CD14-positive monocyte (primary cell): ENCODE results near the gene KRTAP23-1. TPM values are rescaled to one million over a fixed set of nuclear protein-coding genes. Genes with fewer than 3 reads are reported as not detected.

ENCODE experiments used
- DNase-seq, 3 donors: peaks; one replicate each; pipeline ENCODE4 v3.0.0-alpha.2; 2011 to 2022
- H2AFZ ChIP-seq: 2 replicates; pipeline ENCODE4 v1.6.0; 2012; ENCODE audit warnings: mild to moderate bottlenecking, low read depth, low read length, inconsistent platforms; ENCODE audit not compliant: insufficient read depth, poor library complexity, severe bottlenecking
- H3K27ac ChIP-seq, 2 donors: 1 replicate in 1 of 2; 2 replicates in 1 of 2; pipeline ENCODE4 v1.5.1; 2012 to 2013; ENCODE audit warnings: low read length in 2 of 2, control low read depth in 1 of 2, inconsistent platforms in 1 of 2, low read depth in 1 of 2, mild to moderate bottlenecking in 1 of 2
- H3K27me3 ChIP-seq, 2 donors: one replicate each; pipeline versions ENCODE4 v1.6.0 to v1.6.1; 2011 to 2013; ENCODE audit warnings: low read length in 2 of 2; ENCODE audit not compliant: control insufficient read depth in 2 of 2, insufficient read depth in 2 of 2
- H3K36me3 ChIP-seq, 2 donors: replicated peaks in 1 of 2; 1 replicate in 1 of 2; 2 replicates in 1 of 2; pipeline versions ENCODE4 v1.5.1 to v1.6.1; 2012 to 2013; ENCODE audit warnings: low read length in 2 of 2, control low read depth in 1 of 2, inconsistent platforms in 1 of 2, mild to moderate bottlenecking in 1 of 2; ENCODE audit not compliant: insufficient read depth in 2 of 2, control insufficient read depth in 1 of 2
- H3K4me1 ChIP-seq, 2 donors: 1 replicate in 1 of 2; 2 replicates in 1 of 2; pipeline versions ENCODE4 v1.5.1 to v1.6.1; 2012 to 2013; ENCODE audit warnings: low read length in 2 of 2, control low read depth in 1 of 2, inconsistent platforms in 1 of 2, mild to moderate bottlenecking in 1 of 2, moderate library complexity in 1 of 2; ENCODE audit not compliant: insufficient read depth in 2 of 2, control insufficient read depth in 1 of 2
- H3K4me2 ChIP-seq: replicated peaks from 2 replicates; pipeline ENCODE3; 2012; ENCODE audit warnings: low read length, moderate library complexity, mild to moderate bottlenecking; ENCODE audit not compliant: poor library complexity, severe bottlenecking; ENCODE audit errors: extremely low read depth
- H3K4me3 ChIP-seq, 3 experiments: fragments of 200-600 bp in 1 of 3; sonication (generic) in 1 of 3; replicated peaks in 1 of 3; 1 replicate in 2 of 3; 2 replicates in 1 of 3; pipeline ENCODE4 v1.5.1; 2011 to 2013; ENCODE audit warnings: low read length in 3 of 3, mild to moderate bottlenecking in 3 of 3, control low read depth in 2 of 3, low read depth in 2 of 3, inconsistent platforms in 1 of 3, moderate library complexity in 1 of 3
- H3K79me2 ChIP-seq: 2 replicates; pipeline ENCODE4 v1.6.0; 2012; ENCODE audit warnings: mild to moderate bottlenecking, control low read depth, inconsistent platforms, low read length, moderate library complexity; ENCODE audit not compliant: insufficient read depth
- H3K9ac ChIP-seq: 2 replicates; pipeline ENCODE4 v1.6.0; 2017; ENCODE audit warnings: low read length, mild to moderate bottlenecking; ENCODE audit not compliant: insufficient read depth, poor library complexity, severe bottlenecking
- H3K9me3 ChIP-seq, 2 donors: replicated peaks in 1 of 2; 1 replicate in 1 of 2; 2 replicates in 1 of 2; pipeline versions ENCODE4 v1.5.1 to v1.6.1; 2012 to 2013; ENCODE audit warnings: low read length in 2 of 2, control low read depth in 1 of 2; ENCODE audit not compliant: control insufficient read depth in 1 of 2, insufficient read depth in 1 of 2
- H4K20me1 ChIP-seq: 2 replicates; pipeline ENCODE4 v1.6.0; 2012; ENCODE audit warnings: mild to moderate bottlenecking, low read length, control low read depth, moderate library complexity; ENCODE audit not compliant: insufficient read depth
- H3K27ac Mint-ChIP-seq, 7 donors: one replicate each; pipeline ENCODE4 v1.8.0; 2020; ENCODE audit warnings: mild to moderate bottlenecking in 7 of 7, mixed read lengths in 7 of 7, moderate library complexity in 6 of 7, inconsistent platforms in 2 of 7
- H3K27me3 Mint-ChIP-seq, 3 donors: one replicate each; pipeline ENCODE4 v1.8.0; 2021 to 2022; ENCODE audit warnings: low read depth in 3 of 3, mild to moderate bottlenecking in 3 of 3, mixed read lengths in 3 of 3, moderate library complexity in 3 of 3, inconsistent platforms in 1 of 3
- H3K36me3 Mint-ChIP-seq, 2 donors: one replicate each; pipeline ENCODE4 v1.8.0; 2020; ENCODE audit warnings: mixed read lengths in 2 of 2, inconsistent platforms in 1 of 2, mild to moderate bottlenecking in 1 of 2
- H3K4me1 Mint-ChIP-seq: one replicate; pipeline ENCODE4 v1.8.0; 2020; ENCODE audit warnings: mild to moderate bottlenecking, mixed read lengths
- H3K4me3 Mint-ChIP-seq, 2 donors: one replicate each; pipeline ENCODE4 v1.8.0; 2020; ENCODE audit warnings: mild to moderate bottlenecking in 2 of 2, mixed read lengths in 2 of 2, moderate library complexity in 1 of 2
- H3K9me3 Mint-ChIP-seq, 7 donors: one replicate each; pipeline ENCODE4 v1.8.0; 2020 to 2022; ENCODE audit warnings: mixed read lengths in 7 of 7, mild to moderate bottlenecking in 6 of 7, moderate library complexity in 6 of 7, inconsistent platforms in 2 of 7
- CTCF ChIP-seq: fragments of 200-600 bp; IDR thresholded peaks from one replicate; pipeline ENCODE4 v1.8.0; 2022; ENCODE audit warnings: antibody characterized with exemption, mild to moderate bottlenecking
- WGBS: methylation state at CpG from one replicate; pipeline ENCODE4 v1.1.5; 2013; ENCODE audit warnings: missing lambda C conversion rate; ENCODE audit not compliant: insufficient coverage; 5-methylcytosine and 5-hydroxymethylcytosine counted together
- intact Hi-C, 2 donors: fragments of 100-400 bp; cut with micrococcal nuclease; formaldehyde crosslinking; loops; one replicate each; pipeline versions ENCODE4 v1.15.0 to v1.15.1; 2023
- polyA plus RNA-seq, 3 donors: library from polyadenylated mRNA; depleted of rRNA in 1 of 3; unstranded in 2 of 3; stranded (reverse) in 1 of 3; fragments of 300-500 nt in 2 of 3; fragments of >200 nt in 1 of 3; fragmentation: Illumina TruSeq in 2 of 3; gene quantifications; 1 replicate in 2 of 3; 2 replicates in 1 of 3; pipeline ENCODE4 v1.2.3, GENCODE V29; 2012 to 2021

Gene KRTAP23-1
- polyA plus RNA-seq, 3 donors, result not detected

DNA sequence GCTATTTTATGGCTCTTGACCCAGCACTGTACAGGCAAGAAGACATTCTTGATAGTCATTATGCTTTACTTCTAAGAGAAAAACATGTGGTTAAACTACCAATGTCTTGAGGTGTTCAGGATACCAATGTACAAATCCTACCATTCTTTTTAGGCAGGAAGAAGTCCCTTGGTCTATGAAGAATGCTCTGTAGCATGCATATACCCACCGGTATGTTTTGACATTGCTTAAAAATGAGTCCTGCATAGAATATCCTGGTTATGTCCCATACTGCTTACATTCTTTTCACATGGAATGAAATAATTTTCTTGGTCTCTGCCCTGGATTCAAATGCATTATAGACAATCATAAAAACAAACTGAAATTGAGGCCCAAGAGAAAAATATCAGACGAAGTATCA, 15.7 kb downstream of the KRTAP23-1 start:
- WGBS, result 80% methylated on average over 1 of the region's 2 CpGs
- Histone ChIP-seq H3K4me3 (no peak overlapping the region), H3K4me2 (no peak overlapping the region), H2AFZ (no peak overlapping the region), H3K9ac (no peak overlapping the region), H4K20me1 (no peaks in the 10 kb centered on the region), H3K36me3 (no peaks in the 10 kb centered on the region), H3K79me2 (no peaks in the 10 kb centered on the region), H3K4me1 (no peaks in the 10 kb centered on the region), H3K27ac (no peak overlapping the region), H3K27me3 (no peaks in the 10 kb centered on the region), H3K9me3 (peaks cover 0 to 3% of the 10 kb centered on the region in 2 donors)
- no peak for DNase-seq
- H3K36me3 Mint-ChIP-seq, result no peaks in the 10 kb centered on the region
- TF ChIP-seq CTCF, result no peak
- peaks cover 0 to 3% (median 2%) of the 10 kb centered on the region in 7 donors for H3K9me3 Mint-ChIP-seq
- H3K4me1 Mint-ChIP-seq, result no peaks in the 10 kb centered on the region
- H3K4me3 Mint-ChIP-seq, result no peak overlapping the region
- peaks cover 0 to 2% (median 0%) of the 10 kb centered on the region in 3 donors for H3K27me3 Mint-ChIP-seq
- intact Hi-C loops, result no loop called here
- no peak overlapping the region for H3K27ac Mint-ChIP-seq

- Histone ChIP-seq H3K4me2 (no peak overlapping the region), H3K27me3 (no peaks in the 10 kb centered on the region), H2AFZ (no peak overlapping the region), H3K4me1 (no peaks in the 10 kb centered on the region), H3K9me3 (peaks cover 0 to 3% of the 10 kb centered on the region in 2 donors), H3K27ac (no peak overlapping the region), H3K79me2 (no peaks in the 10 kb centered on the region), H3K4me3 (no peak overlapping the region), H4K20me1 (no peaks in the 10 kb centered on the region), H3K36me3 (no peaks in the 10 kb centered on the region), H3K9ac (no peak overlapping the region)
- no peak for TF ChIP-seq CTCF
- no peaks in the 10 kb centered on the region for H3K4me1 Mint-ChIP-seq
- no peak overlapping the region for H3K27ac Mint-ChIP-seq
- no peaks in the 10 kb centered on the region for H3K27me3 Mint-ChIP-seq
- intact Hi-C loops, result no loop called here
- 89% methylated on average over 3 of the region's 4 CpGs for WGBS
- H3K36me3 Mint-ChIP-seq, result no peaks in the 10 kb centered on the region
- peaks cover 0 to 7% (median 2%) of the 10 kb centered on the region in 7 donors for H3K9me3 Mint-ChIP-seq
- no peak for DNase-seq
- no peak overlapping the region for H3K4me3 Mint-ChIP-seq
Measured at GRCh38 chr21:30329203-30329875, 19.1 kb downstream of the KRTAP23-1 start.
